OCI-M2 (cell line): ENCODE data around the gene ATP5F1B.
A peak's percentile ranks its signal among the peaks of the same experiment; 100 is the strongest.
"Not testable (repeated sequence)": the region's sequence is repeated elsewhere in the genome, so short reads cannot be mapped to it uniquely, and the experiment has no call there.

Source experiments
- DNase-seq: peaks from one replicate; lab custom pipeline; 2025; ENCODE audit not compliant: unreplicated experiment; lab: John Stamatoyannopoulos, UW

The ATP5F1B gene

DNA sequence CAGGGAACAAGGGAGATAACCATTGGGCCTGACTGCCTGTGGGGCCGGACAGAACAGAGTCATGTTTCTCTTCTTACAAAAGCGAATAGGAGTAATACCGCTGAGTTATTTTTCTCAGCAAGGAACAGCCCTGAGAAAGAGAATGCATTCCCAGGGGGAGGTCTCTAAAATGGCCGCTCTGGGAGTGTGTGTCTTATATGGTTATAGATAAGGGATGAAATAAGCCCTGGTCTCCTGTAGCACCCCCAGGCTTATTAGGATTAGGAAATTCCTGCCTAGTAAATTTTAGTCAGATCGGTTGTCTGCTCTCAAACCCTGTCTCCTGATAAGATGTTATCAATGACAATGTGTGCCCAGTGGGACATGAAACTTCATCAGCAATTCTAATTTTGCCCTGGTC lies 8.0 kb upstream of the ATP5F1B start:
- not testable (repeated sequence) for DNase-seq

DNA sequence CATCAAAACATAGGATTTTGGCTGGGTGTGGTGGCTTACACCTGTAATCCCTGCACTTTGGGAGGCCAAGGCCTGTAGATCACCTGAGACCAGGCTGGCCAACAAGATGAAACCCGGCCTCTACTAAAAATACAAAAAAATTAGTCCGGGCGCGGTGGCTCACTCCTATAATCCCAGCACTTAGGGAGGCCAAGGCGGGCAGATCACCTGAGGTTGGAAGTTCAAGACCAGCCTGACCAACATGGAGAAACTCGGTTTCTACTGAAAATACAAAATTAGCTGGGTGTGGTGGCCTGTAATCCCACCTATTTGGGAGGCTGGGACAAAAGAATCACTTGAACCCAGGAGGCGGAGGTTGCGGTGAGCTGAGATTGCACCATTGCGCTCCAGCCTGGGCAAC lies 2.2 kb upstream of the ATP5F1B start:
- not testable (repeated sequence) for DNase-seq

DNA sequence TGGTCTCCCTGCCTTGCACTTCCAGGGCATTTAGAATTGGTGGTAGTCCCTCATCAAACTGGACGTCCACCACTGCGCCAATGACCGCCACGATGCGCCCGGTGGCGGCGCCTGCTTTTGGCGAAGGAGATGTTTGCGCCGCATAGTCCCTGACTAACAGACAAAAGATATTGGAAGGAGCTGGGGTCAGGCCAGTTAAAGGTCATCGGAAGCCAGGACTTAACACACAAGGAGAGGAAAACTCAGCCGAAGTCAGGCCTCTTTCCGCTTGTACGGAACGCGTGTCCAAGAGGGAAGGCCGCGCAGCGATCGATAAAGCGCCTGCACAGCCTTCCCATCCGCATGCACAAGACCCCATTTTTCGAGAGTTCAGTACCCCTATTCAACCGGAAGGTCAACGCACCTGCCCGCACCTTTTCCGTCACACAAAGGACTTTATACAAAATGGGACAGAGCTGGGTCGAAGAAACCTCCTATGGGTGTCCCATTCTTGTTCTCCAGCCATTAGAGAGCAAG lies 525 bp downstream of the ATP5F1B start:
- DNase-seq = no peak

DNA sequence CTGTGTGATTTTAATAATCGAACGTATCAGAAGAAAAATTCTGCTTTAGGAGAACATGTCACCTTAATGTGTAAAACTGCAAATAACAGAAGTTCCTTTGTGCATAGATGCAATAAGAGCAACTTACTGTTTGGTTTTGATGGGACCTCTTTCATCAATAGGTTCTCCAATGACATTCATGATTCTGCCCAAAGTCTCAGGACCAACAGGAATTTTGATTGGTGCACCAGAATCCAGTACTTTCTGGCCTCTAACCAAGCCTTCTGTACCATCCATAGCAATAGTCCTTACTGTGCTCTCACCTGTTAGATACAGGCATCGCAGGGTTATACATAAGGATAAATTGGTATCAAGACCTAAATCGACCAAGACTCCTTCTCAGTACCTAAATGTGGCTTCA lies 1.1 kb downstream of the ATP5F1B start:
- no peak for DNase-seq

DNA sequence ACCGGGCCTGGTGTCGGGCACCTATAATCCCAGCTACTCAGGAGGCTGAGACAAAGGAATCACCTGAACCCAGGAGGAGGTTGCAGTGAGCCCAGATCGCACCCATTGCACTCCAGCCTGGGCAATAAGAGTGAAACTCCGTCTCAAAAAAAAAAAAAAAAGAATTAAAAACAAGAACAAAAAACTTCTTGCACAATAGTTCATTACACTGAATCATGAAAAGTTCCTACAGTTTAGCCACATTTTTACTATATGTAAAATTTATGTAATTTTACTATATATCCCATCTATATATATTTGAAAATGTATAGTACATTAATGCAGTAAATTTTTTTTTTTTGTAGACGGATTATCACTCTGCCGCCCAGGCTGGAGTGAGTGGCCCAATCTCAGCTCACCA lies 4.6 kb downstream of the ATP5F1B start:
- DNase-seq = no peak

DNA sequence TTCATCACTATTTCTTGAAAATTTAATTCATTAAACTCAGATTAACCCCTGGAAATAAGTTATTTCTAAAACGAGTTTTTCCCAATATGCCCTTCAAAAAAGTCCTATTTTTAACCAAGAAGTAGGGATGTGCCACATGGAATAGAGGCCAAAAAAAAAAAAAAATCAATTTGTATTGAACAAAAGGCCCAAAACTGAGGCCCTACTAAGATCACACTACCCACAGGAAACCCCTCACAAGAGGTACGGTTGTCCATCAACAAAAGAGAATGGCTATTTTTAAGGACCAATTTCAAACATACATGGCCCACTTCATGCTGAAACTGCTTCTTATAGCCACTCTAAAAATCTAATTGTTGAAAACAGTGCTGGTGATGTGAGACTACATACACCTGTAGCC lies 8.2 kb downstream of the ATP5F1B start:
- DNase-seq = no peak

DNA sequence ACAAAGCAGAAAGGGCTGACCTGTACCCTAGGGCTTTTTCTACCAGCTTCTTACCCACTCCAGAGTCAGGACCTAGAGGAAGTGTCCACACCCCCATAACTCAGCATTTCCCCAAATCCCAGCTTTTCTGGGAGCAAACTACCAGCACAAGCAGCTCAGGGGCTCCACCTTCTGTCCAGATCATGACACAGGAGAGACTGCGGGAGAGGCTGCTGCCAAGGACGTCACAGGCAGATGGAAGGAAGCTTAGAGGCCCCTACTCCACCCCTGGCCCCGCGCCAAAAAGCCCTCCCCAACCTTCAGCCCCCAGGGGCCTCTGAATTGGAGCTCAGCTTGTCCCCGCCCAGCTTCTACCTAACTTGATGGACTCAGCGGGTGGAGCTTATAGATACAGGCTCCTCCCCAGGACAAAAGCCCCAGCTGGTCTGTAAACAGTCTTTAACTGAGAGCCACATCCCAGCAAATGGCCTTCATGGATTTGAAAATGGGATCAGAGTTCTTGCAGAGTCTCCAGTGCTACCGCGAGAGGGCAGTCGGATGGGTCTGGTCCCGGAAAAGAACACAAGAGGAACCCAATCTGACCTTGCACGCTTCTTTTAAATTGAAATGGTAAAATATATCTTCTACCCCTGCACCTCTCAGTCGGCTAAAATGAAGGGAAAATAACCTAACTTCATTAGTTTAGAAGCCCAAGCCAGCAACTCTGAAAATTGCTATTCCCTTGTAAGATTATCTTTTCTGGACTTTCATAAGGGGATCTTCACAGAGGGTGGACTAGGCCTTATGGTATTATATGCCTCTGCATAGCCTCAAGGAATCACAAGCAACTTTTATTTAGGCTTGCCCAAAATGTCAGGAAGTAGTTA lies 8.9 kb downstream of the ATP5F1B start:
- peak; percentile 98 for DNase-seq

DNA sequence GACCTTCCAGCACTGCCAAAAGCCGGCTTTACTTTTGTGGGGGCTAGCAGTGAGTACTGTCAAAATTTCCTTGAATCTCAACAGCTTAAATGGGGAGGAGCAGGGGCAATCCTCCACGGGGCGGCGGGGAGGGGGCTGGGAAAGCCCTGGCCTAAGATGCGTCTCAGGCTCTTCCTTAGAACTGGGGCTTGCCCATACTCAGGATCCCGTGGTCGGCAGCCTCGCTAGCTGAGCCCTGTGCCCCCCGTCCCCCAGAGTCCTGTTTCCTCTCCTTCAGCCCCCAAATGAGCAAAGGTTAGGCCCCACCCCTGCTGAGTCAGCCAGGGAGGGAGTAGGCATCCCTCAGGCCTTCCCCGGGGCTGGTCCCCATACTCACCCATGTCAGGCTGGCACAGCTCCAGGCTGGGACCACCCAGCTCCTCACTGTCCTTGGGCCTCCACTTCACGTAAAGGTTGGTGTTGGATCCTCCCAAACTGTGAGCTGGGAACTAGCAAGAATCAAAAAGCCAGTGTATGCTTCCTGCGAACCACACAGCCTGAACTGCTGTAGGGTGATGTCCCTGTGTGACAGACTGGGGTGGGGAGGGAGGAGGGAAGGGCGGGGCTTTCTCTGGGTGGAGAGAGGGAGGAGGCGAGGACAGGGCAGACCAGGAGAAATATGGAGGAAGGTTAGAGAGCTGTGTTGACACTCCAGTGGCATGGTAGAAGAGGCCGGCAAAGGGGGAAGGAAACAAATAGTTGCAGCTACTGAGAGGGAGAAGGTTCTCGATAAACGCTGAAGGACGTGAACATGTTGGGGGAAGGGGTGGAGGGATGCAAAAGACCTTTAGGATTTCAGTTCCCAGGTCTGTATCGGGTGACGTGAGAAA lies 9.7 kb downstream of the ATP5F1B start:
- DNase-seq = peak; percentile 84

DNA sequence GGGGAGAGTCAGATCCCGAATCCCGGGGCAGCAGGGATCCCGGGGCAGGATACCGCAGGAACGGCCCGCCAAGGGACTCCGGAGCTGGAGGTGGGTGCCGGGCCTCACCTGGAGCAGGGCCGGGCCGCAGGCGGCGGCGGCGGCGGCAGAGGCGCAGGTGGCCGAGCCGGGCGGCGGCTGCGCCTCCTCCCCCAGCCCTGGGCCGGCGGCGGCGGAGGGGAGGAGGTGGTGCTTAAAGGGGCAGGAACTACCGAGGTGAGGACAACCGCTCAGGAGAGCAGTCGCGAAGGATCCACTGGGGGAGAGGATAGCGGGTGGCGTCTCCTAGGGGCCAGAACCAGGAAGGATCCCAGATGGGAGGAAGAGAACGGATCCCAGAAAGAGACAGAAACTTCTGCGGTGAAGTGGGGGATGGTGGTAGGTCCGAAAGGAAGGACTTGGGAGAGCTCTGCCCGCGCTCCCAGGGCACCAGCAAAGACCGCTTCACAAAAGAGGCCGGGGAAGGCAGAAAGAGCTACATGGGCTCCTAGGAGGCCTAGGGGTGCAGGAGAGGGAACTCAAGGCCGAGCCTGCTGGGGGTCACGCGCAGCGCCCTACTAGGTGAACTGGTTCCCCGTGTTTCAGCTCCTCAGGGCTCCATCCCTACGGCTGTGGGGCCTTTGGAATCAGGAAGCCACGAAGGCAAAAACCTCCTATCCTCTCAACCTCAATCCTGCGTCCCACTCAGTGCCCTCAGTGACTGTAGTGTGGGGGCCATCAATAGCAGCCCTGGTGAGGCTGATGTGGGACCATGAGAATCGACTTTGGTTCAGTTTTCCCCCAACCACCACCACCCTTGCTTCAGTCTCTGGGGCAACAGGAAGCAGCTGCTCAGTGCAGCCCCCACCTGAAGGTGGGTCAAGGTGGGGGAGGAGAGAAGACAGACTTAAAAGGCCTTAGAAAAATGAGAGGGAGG lies 10.7 kb downstream of the ATP5F1B start:
- no peak for DNase-seq

DNA sequence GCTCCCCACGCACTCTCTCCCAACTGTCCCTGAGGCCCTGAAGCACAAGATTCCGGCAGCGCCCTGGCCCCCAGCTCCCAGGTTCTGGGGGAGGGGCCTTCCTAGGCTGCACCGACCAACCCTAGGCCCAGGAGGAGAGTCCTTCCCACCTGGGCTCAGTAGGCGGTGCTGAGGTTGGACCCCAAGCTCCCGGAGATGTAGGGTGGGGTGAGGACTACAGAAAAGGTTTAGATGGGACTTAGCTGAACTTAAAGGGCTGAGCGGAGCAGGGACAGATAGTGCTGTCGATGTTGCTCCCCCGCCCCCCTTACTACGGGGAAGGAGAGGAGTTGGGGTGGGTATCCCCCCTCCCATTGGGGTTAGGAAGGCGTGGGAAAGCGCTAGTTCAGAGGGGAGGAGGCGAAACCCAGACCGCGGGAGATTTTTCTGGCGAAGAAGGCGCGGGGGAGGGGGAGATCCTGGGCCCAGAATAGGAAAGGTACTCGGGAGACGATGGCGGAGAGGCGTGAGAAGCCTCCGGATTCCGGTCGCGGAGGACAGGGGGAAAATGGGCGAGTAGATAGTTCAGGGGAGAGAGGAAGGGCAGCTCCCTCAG lies 11.4 kb downstream of the ATP5F1B start:
- no peak for DNase-seq

DNA sequence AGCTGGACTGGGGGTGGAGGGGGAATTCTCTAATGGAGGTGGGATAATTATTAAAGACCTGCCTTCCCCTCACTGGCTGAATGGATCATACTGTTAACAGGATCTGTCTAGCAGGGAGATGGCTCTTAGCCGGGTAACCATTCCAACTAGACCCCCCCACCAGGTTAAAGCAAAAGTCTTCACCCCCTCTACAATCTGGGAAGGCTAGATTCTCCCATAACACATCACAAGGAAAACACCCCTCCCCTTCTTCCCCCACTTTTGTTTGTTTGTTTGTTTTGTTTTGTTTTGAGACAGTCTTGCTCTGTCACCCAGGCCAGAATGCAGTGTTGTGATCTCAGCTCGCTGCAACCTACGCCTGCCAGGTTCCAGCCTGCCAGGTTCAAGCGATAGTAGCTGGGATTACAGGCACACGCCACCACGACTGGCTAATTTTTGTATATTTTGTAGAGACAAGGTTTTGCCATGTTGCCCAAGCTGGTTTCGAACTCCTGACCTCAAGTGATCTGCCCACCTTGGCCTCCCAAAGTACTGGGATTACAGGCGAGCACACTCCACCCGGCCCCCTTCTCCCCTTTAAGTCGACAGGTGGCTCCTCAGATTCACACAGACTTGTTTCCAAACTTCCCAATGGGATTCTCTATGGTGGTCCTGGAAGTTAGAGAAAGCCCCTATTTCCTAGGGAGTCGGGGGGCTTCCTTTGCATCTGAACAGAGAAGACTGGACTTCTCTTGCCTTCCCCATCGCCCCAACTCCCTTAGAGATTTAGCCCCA lies 12.1 kb downstream of the ATP5F1B start:
- DNase-seq = no peak

DNA sequence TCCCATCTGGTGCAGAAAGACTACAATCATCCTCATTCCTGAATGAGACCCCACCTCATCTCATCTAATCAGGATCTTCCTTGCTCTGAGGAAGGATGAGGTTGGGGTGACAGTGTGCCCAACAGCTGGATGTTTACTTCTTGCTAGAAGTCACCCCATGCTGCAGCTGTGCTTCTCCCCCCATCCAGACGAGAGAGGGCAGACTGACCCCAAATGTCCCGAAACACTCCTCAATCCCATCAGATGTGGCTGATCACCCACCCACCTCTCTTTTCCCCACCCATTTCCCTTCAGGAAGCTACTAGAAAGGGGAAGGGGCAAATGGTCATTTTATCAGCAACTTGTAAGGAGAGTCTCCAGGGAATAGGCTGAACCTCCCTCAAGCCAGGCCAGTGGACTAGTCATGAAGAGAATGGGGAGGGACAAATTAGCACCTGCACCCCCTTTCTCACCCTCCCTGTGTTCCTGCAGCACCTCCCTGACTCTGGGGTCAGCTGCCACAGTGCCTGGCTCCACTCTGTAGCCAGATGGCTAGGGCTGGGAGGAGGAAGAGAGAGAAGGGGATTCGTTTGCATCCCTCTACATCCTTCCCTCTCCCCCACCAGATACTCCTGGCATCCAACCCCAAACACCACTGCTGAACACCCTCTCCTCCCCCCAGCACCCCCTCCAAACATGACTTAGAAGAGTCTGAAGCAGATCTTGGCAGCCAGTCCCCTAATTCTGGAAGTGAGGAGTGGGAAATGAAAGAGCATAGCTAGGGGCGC lies 12.9 kb downstream of the ATP5F1B start:
- DNase-seq = no peak

DNA sequence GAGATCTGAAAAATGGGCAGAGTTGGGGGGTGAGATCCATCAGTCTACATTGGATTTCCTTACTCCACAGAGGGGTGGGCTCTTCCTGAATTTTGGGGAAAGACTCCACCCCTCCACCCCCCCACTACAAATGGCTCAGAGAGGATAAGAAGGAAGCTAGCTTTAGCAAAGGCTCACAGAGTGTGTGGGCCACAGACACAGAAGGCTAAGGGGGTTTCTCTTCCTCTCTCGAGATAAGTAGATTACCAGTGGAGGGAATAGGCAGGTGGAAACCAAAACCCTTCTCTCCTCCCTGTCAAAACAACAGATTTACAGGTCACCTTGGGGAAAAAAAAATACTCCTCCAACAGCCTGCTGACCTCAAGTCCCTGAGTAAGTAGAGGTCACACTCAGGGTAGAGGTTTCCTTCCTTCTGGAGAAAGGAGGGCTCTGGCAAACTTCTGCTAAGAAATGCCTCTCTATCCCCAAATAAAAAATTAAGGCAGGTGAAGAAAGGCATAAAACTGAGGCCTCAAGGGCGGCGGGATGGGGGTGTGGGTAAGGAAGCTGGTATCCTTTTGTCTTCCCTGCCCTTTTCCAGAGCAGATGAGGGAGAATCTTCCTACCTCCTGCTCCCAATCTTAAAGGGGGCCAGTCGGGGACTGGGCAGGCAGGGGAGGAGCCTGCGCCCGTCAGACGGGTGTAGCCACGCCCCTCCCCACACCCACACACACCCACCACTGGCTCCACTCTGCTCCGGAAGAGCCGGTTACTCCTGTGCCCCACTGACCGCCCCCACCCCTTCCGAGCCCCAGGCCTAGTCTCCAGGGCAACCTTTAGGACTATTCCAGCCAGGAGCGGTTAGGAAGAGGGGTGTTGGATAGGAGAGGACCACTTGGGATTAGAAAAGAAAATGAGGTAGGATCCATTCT lies 13.7 kb downstream of the ATP5F1B start:
- peak; percentile 29 for DNase-seq

DNA sequence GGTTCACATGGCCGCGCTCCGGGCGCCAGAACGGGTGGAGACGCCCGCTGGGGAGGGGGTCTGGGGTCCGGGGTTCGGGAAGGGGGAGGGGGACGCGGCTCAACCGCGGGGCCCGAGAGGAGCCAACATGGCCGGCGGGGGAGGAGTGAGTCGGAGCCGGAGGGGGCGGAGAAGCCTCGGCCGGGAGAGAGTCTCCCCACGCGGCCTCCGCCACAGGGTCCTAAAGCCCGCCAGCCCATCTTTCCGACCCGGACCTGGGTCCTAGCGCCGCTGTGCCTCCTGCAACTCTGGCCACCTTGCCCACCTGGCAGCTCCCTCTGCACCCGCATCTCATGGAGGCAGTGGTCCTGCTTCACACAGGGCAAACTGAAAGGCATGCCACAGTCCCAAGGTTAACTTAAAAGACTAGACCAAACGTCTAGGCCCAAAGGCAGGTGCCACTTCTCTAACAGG lies 15.6 kb downstream of the ATP5F1B start, which contains the start of gene BAZ2A:
Gene BAZ2A (minus strand): TSS at position 147 of the 453 bp plus-strand sequence. CDS start 12,796 bp downstream, outside the sequence.
- DNase-seq = peak; percentile 22

DNA sequence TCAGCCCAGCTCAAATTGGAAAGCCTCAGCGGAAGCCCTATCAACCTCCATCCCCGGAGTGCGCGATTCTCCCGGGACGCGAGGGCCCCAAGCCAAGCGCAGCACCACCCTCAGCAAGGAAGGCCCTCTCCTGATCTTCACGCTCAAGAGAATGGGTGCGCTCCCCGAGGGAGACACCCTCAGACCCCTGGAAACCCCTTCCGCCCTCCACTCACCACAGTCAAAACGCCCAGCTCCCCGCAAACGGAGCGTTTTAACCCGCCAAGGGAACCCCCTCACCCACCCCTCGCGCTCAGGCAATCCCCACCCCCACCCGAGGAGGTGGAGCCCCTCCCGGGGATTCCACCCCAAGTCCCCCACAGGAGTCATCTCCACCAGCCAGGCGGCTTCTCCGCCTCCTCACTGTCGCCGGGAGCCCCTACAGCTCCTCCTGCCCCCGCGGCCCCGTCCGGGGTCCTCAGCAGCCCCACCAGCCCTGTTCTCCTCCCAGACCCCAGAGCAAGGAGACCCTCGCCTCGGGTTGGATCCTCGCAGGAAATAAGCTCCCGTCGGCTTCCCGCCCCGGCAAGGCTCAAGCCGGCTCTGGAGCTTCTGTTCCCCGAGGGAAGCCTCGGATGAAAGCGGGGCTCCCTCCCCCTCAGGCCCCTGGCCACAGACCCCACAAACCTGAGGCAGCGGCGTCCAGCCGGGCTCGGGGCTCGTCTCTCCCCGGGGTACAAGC lies 16.2 kb downstream of the ATP5F1B start:
- no peak for DNase-seq

DNA sequence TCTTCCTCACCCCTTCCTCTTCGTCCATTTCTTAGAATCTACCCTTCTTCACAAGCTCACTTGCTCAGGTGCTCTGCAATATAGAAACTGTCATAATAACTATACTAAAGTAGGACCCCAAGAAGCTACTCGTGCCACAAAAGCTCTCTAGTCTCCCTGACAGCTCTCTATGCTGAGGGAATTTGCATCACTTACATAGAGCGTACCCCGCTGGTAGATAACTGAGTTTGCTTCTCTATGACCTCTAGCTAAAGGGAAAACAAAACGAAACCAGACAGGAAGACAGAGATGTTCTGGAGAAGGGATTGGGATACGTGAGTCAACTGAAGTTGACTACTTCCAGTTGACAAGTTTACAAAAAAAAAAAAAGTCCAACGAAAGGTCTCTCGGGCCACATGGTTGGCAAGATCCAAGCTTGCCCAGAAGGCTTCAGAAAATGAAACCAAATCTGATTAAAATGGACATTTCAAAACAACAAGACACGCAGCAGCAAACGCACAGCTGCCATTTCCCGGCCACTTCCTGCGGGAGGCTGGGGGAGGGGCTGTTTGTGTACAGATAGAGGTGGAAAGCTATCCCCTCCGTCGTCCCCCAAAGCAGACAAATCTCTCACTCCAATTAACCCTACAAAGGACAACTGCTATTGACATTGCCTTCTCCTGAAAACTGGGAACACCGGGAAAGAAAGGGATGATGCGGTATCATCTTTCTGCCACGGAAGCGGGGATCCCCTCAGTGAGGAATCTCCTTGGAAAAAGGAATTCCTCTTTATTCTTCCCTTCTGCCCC lies 16.9 kb downstream of the ATP5F1B start:
- no peak for DNase-seq
